Raji (cell line): ENCODE measurements around the gene DUSP3.

Experiments used
- POLR2A ChIP-seq: IDR thresholded peaks from 2 replicates; pipeline ENCODE4 v1.6.1; 2011; ENCODE audit warnings: low read depth, low read length, control low read depth; ENCODE audit not compliant: insufficient read depth

Gene DUSP3

DNA sequence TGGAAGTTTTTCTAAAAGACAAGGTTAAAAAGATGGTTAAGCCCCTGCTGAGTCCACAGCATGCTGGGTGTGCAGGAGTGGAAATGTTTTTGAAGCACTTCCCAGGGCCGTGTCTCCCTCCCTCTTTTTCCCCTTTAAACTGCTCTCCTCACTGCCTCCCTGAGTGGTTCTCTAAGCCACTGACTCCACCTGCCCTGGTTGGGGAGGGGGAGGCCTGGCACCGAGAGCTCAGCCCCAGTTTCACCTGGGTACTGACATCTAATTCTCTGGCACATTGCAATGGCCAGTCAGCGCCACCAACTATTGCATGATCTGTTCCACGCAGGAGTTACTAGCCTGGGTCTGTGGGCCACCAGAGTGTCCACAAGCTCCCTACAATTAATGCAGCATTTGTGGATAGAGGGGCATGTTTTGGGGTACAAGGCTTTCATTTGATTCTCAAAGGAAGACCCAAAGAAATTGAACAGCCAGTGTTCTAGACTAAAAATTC lies 31.5 kb upstream of the DUSP3 start:
- TF ChIP-seq POLR2A, result no peak

DNA sequence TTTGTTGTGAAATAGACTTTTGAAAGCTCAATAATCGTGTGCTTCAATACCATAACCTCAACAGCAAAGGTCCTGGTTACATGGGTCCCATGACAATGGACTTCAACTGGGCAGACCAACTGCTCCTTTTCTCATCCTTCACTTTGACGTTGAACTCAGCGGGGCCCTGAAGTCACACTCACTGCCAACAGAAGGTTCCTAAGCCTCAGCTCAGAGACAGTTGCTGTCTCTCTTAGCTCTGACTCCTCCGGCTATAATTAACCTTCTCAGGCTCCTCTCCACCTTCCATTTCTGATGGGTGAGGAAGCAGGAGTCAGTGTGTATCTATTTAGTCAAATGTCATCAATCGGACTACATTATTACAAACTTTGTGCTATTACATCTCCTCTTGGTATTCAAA lies 30.3 kb upstream of the DUSP3 start:
- TF ChIP-seq POLR2A, result no peak

DNA sequence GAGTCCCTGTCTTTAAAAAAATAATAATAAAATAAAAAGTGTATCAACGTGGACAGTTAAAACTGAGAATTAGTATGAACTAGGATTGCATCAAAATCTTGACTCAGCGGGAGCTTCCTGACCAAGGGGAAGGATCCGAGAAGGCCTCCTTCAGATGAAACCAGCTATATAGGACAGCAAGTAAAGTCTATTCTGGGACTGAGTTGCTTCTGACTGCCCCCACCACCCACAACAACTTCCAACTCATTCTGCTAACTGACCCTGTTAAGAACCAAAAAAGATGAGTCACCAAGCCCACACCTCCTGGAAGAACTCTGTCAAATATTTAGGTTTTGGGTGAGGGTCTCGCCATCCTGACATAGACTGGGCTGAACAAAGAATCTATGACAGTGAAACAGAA lies 29.3 kb upstream of the DUSP3 start:
- TF ChIP-seq POLR2A, result no peak

DNA sequence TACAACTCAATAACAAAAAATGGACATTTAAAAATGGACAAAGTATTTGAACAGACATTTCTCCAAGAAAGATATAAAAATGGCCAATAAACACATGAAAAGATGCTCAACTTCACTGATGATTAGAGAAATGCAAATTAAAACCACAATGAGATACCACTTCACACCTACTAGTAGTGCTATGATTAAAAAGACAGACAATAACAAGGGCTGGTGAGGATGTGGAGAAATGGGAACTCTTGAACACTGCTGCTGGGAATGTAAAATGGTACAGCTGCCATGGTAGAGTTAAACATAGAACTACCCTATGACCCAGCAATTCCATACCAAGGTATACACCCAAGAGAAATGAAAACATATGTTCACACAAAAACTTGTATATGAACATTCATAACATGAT lies 26.3 kb upstream of the DUSP3 start:
- no peak for TF ChIP-seq POLR2A

DNA sequence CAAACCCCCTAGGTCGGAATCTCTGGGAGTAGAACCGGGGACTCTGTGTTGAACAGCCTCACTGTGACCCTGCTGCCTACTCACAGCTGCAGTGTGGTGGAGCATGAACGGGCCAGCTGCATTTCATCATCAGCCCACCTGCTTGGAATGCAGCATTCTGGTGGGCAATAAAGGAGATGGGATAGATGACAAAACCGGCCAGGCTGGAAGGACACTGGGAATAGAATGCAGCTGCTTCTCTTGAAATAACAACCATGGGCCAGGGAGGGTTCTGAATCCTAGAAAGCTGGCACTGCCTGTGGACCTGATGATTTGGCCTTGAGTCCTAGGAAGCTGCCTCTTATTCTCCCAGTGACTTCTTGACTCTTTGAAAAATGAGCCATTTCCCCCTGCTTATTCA lies 25.0 kb upstream of the DUSP3 start:
- no peak for TF ChIP-seq POLR2A

DNA sequence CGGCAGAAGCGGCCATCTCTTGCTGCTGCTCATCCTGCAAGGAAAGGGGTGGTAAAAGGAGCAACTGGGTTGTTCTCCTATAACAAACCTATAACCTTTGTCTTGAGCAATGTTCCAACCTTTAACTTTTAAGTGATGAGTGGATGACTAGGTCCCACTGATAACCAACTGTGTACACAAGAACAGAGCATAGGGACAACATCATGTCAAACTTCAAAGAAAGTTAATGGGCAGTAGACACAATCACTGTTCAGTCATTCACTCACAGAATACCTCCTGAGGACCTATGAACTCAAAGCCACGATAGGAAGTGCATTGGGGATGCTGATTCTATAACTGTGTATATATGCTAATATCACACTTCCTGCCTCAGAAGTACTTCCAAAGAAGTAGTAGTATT lies 23.1 kb upstream of the DUSP3 start:
- TF ChIP-seq POLR2A, result no peak

DNA sequence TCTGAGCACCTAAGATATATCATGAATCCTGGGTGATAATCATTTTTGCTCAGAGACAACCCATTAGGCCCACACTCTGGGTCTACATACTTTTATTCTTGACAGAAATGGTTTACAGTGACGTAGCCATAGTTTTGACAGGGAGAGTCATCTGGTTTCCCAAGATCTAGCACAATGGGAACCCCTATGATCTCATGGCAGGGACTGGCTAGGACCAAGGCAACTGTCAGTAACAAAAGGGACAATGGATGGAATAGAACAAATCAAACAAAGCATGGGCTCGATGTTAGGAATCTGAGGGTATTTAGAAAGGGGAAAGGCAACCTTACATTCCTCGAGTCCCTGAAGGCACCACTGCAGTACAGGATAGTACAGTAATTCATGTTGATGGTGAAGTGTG lies 22.0 kb upstream of the DUSP3 start:
- TF ChIP-seq POLR2A, result no peak

DNA sequence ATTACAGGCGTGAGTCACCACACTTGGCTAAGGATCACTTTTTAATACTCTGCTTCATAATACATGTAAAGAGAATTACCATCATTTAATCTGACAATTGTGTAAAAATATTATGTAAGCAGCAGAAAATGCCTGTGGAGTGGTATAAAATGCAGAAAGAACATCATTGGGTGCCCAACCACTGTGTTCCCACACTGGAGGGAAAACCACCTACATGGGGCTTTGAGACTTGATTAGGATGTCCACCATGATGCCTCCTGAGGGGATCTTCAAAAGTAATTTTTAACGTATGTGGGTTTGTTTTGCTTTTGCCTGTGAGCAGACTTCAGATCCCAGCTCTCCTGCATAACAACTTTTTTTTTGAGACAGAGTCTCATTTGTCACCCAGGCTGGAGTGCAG lies 20.3 kb upstream of the DUSP3 start:
- TF ChIP-seq POLR2A, result no peak

DNA sequence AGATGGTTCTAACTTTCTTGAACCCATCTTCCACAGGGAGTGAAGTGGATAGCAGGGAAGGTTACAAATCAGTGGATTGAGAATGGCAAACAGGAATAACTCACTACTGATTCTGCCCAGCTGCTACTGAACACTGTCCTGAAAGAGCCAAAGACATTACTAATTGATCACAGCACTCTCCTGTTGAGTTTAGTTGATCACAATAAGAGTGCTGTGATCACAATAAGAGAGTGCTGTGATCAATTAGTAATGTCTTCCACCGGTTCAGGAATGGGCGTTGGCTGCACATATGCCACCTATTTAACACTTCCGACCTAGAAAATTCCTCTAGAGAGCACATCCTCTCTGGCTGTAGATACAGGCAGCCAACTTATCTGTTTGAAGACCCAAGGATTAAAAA lies 12.8 kb upstream of the DUSP3 start:
- no peak for TF ChIP-seq POLR2A

DNA sequence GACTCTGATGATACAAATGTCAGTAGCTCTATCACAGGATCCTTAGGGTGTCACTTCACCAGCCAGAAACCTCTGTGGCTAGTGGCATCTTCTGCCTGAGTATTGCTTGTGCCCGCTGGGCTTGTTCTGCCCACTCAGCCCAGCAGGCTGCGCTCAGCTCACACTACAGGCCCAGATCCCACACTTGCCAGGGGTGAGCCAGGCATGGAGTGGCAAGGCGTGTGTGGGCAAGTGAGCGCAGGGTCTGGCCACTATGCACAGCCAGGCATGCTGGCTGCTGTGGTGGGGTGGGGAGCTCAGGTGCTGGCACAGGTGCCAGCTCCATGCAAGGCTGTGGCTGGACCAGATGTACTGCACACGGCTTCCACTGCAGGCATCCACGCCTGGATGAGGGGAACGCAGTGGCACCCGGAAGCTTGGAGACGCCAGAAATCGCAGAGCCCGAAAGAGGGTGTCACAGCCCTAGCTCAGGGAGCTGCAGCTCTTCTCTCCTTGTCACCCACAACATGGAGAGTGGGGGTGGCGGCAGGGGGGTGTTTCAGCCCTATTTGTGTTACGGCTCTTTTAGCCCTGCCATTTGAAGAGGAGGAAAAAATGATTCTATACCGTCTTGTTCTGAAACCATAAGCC lies 11.6 kb upstream of the DUSP3 start:
- no peak for TF ChIP-seq POLR2A

DNA sequence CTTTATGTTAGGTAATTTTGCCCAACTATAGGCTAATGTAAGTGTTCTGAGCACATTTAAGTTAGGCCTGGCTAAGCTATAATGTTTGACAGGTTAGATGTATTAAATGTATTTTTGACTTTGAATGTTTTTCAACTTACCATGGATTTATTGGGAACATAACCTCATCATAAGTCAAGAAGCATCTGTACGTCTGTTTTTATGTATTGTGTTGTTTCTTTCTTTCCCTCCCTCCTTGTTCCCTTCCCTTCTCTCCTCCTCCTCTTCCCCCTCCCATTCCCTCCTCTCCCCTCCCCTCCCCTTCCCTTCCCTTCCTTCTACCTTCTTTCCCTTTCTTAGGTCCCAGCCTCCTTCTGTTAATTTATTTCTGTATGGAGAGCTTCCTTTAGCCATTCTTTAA lies 10.7 kb upstream of the DUSP3 start:
- no peak for TF ChIP-seq POLR2A

DNA sequence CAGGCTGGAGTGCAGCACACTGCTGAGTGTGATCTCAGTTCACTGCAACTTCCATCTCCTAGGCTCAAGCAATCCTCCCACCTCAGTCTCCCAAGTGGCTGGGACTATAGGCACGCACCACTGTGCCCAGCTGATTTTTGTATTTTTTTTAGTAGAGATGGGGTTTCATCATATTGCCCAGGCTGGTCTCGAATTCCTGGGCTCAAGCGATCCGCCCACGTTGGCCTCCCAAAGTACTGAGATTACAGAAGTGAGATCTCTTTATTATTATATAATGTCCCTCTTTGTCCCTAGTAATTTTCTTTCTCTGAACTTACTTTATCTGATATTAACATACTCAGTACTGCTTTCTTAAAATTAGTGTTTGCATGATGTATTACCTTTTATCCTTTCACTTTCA lies 9.8 kb upstream of the DUSP3 start:
- no peak for TF ChIP-seq POLR2A

DNA sequence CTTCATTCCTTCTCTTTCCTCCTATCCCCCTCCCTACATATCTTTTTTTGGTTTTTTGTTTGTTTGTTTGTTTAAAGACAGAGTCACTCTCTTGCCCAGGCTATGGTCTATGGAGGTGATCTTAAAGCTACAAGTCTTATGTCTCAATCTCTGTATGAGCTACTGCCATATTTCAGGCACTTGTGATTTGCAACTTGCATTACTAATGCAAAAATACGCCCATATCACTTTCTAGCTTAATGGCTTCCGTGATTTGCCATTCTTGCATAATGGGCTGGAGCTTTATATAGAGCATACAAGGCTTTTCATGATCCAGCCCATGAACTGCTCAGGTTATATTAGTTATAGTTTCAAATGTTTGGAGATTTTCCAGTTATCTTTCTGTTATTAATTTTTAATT lies 9.0 kb upstream of the DUSP3 start:
- no peak for TF ChIP-seq POLR2A

DNA sequence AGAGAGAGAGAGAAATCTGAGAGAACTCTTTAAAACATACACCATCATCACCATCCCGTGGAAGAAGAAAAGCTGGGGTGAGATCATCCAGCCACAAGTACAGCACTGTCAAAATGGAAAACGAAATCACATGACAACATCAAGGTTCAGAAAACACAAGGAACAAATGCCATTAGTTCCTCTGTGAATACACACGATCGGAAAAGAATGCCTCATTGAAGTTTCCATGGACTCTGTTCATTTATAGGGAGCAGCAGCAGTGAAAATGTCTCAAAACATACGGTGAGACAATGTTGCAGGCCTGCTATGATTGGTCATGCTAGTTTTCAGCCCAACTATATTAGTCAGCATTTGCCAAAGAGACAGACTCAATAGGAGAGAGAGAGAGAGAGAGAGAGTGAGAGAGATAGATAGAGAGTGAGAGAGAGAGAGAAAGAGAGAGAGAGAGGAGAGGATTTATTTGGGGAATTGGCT lies 5.9 kb upstream of the DUSP3 start:
- no peak for TF ChIP-seq POLR2A

DNA sequence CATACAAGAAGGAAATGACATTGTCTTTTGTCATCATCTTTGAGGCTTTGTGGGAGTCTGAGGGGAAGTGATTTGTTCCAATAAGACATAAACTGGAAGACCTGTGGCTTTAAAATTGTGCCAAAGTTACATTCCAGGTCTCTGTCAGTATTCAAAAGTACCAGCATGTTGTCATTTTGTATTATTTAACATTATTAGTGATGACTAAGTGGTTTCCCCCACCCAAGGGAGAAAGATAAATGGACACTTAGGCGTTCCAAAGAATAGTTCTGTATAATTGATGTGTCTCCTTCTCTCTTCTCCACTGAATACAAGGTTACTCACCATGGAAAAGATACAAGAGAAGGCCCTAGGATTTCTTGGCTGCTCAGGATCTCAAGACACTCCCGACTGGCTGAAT lies 5.3 kb upstream of the DUSP3 start:
- TF ChIP-seq POLR2A, result no peak

DNA sequence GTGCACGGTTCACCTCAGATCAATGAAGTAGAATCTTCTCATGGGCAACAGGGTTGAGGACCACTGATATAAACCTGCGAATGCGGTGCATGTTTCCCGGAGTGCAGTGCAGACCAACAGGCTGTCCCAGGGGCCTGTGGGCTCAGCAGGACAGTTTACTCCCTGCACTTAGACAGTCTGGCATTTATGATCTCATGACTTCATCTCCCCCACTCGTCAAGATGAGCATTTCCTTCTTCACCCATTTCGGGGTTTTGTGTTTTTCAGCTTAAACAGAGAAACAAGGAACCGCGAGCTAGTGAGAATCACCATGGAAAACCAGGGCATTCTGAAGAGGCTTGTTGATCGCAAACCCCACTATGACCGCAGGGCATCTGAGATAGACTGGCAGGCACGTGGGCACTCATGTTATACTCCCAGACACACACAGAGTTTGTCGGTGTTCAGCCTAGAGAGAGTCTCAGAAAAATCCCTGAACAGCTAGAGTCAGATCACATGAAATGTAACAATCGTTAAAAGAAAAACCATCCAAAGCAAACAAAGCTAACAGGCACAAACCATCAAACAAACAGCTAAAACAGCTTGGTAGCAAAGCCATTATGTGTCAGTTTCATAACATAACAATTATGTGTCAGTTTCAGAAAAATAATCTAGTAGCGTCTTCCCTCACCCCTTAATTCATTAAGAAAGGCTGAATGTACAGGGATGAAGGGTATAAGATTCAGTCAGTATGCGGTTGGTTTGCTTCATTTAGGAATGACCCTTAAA lies 4.3 kb upstream of the DUSP3 start:
- TF ChIP-seq POLR2A, result no peak
